ENCODE results near the gene TPRN.

Gene TPRN

GRCh38 chr9:137188490-137189296 lies 11.8 kb downstream of the TPRN start, which contains the start of the genes ANAPC2 and SSNA1:
Gene ANAPC2 (minus strand): TSS chr9:137188560. CDS start chr9:137188532, 28 bp downstream.
Gene SSNA1 (plus strand): TSS chr9:137188676. CDS start chr9:137188727, 51 bp downstream.
- peak; percentile 95 for DNase-seq (ENCODE audit: low spot score)

- no peak for DNase-seq (ENCODE audit: low spot score)
Observed at GRCh38 chr9:137188086-137188489, 12.5 kb downstream of the TPRN start.

- DNase-seq (ENCODE audit: low spot score) = no peak
Observed at GRCh38 chr9:137187386-137187785, 13.2 kb downstream of the TPRN start.

GRCh38 chr9:137186385-137186784 lies 14.2 kb downstream of the TPRN start:
- DNase-seq (ENCODE audit: low spot score) = no peak

GRCh38 chr9:137185921-137186320 lies 14.6 kb downstream of the TPRN start:
- no peak for DNase-seq (ENCODE audit: low spot score)

GRCh38 chr9:137184881-137185660 lies 15.5 kb downstream of the TPRN start:
- no peak for DNase-seq (ENCODE audit: low spot score)

GRCh38 chr9:137183980-137184595 lies 16.5 kb downstream of the TPRN start:
- no peak for DNase-seq (ENCODE audit: low spot score)

GRCh38 chr9:137182836-137183235 lies 17.7 kb downstream of the TPRN start:
- DNase-seq (ENCODE audit: low spot score) = no peak

- no peak for DNase-seq (ENCODE audit: low spot score)
Observed at GRCh38 chr9:137181680-137182079, 18.9 kb downstream of the TPRN start.

- DNase-seq (ENCODE audit: low spot score) = no peak
Observed at GRCh38 chr9:137180491-137180890, 20.1 kb downstream of the TPRN start.

GRCh38 chr9:137179761-137180160 lies 20.8 kb downstream of the TPRN start:
- DNase-seq (ENCODE audit: low spot score) = no peak

- DNase-seq (ENCODE audit: low spot score) = no peak
Observed at GRCh38 chr9:137178939-137179630, 21.5 kb downstream of the TPRN start.

GRCh38 chr9:137178201-137178938 lies 22.2 kb downstream of the TPRN start:
- no peak for DNase-seq (ENCODE audit: low spot score)

- DNase-seq (ENCODE audit: low spot score) = peak; percentile 36
Observed at GRCh38 chr9:137176302-137177182, 24.0 kb downstream of the TPRN start.

GRCh38 chr9:137175345-137175961 lies 25.1 kb downstream of the TPRN start:
- no peak for DNase-seq (ENCODE audit: low spot score)

- DNase-seq (ENCODE audit: low spot score) = no peak
Observed at GRCh38 chr9:137174722-137175293, 25.7 kb downstream of the TPRN start.

GRCh38 chr9:137173796-137174664 lies 26.5 kb downstream of the TPRN start:
- no peak for DNase-seq (ENCODE audit: low spot score)
